Common myeloid progenitor, CD34-positive (primary cell): ENCODE measurements around the gene ARRB1.
"Not testable (repeated sequence)": the region's sequence is repeated elsewhere in the genome, so short reads cannot be mapped to it uniquely, and the experiment has no call there.

ENCODE experiments used
- CTCF ChIA-PET: fragments of 350-600 bp; sonication (Branson Sonifier 250); formaldehyde crosslinking; loops from one replicate; lab custom pipeline; 2021; ENCODE audit warnings: antibody characterized with exemption; lab: Charles Lee
- POLR2A ChIA-PET: fragments of 350-600 bp; sonication (Branson Sonifier 250); formaldehyde crosslinking; loops from one replicate; lab custom pipeline; 2021; ENCODE audit warnings: antibody characterized with exemption; lab: Charles Lee
- DNase-seq, 3 donors: peaks; one replicate each; pipeline versions ENCODE4 v3.0.0 to v3.0.0-alpha.2; 2013
- H3K27ac ChIP-seq, 2 experiments: 1 replicate in 1 of 2; 2 replicates in 1 of 2; pipeline ENCODE4 v1.7.0; 2013; ENCODE audit warnings: inconsistent platforms in 2 of 2, low read length in 2 of 2, mild to moderate bottlenecking in 2 of 2, low read depth in 1 of 2, moderate library complexity in 1 of 2; ENCODE audit not compliant: severe bottlenecking in 2 of 2, insufficient read depth in 1 of 2, poor library complexity in 1 of 2
- H3K27me3 ChIP-seq, 5 experiments: replicated peaks in 2 of 5; 1 replicate in 3 of 5; 2 replicates in 2 of 5; pipeline versions ENCODE4 v1.6.1 to v1.7.0; 2013; ENCODE audit warnings: low read length in 4 of 5, mild to moderate bottlenecking in 2 of 5, moderate library complexity in 2 of 5, inconsistent platforms in 1 of 5; ENCODE audit not compliant: insufficient read depth in 5 of 5, control insufficient read depth in 4 of 5
- H3K36me3 ChIP-seq, 4 experiments: 1 replicate in 2 of 4; 2 replicates in 2 of 4; pipeline versions ENCODE4 v1.6.1 to v1.7.0; 2013; ENCODE audit warnings: low read length in 3 of 4, control low read depth in 1 of 4, mild to moderate bottlenecking in 1 of 4; ENCODE audit not compliant: control insufficient read depth in 4 of 4, insufficient read depth in 4 of 4
- H3K4me1 ChIP-seq, 4 experiments: 1 replicate in 3 of 4; 2 replicates in 1 of 4; pipeline versions ENCODE4 v1.6.1 to v1.7.1; 2013; ENCODE audit warnings: low read length in 3 of 4, mild to moderate bottlenecking in 3 of 4, control low read depth in 1 of 4, inconsistent platforms in 1 of 4, moderate library complexity in 1 of 4; ENCODE audit not compliant: control insufficient read depth in 4 of 4, insufficient read depth in 4 of 4; ENCODE audit errors: control extremely low read depth in 1 of 4
- H3K4me3 ChIP-seq, 7 experiments: 1 replicate in 4 of 7; 2 replicates in 3 of 7; pipeline versions ENCODE4 v1.5.1 to v1.7.0; 2013; ENCODE audit warnings: mild to moderate bottlenecking in 7 of 7, low read length in 6 of 7, moderate library complexity in 6 of 7, inconsistent platforms in 2 of 7, low read depth in 2 of 7, control low read depth in 1 of 7; ENCODE audit not compliant: insufficient read depth in 4 of 7, control insufficient read depth in 1 of 7; ENCODE audit errors: extremely low read depth in 1 of 7
- H3K9me3 ChIP-seq, 5 experiments: 1 replicate in 4 of 5; 2 replicates in 1 of 5; pipeline versions ENCODE4 v1.6.1 to v1.7.1; 2013; ENCODE audit warnings: low read length in 4 of 5, mild to moderate bottlenecking in 2 of 5, inconsistent platforms in 1 of 5, low read depth in 1 of 5, moderate library complexity in 1 of 5; ENCODE audit not compliant: control insufficient read depth in 4 of 5, insufficient read depth in 2 of 5; ENCODE audit errors: control extremely low read depth in 1 of 5
- WGBS: methylation state at CpG from one replicate; pipeline ENCODE4 v1.1.5; 2013; ENCODE audit not compliant: insufficient coverage; 5-methylcytosine and 5-hydroxymethylcytosine counted together

Gene ARRB1

GRCh38 chr11:75333022-75333806, 18.2 kb downstream of the ARRB1 start:
- peaks cover 14 to 88% (median 79%) of the 10 kb centered on the region in 4 experiments for H3K4me1 ChIP-seq
- H3K36me3 ChIP-seq, result peaks cover 0 to 50% (median 0%) of the 10 kb centered on the region in 4 experiments
- H3K9me3 ChIP-seq, result no peaks in the 10 kb centered on the region
- peak overlapping the region in 1 of 2 experiments; percentile 85 for H3K27ac ChIP-seq
- ChIA-PET CTCF (interaction anchor here (1.3 to 21.7 kb wide), 3 partner anchors 8 to 50 kb away, joined by 3 to 455 read pairs (median 57); no protein-coding TSS in a partner anchor), POLR2A (interaction anchor here (0.8 kb wide), 1 partner anchor 10 kb away, joined by 3 read pairs; no protein-coding TSS in a partner anchor)
- peak in 1 of 3 donors; percentile 44 for DNase-seq
- no peaks in the 10 kb centered on the region for H3K27me3 ChIP-seq
- WGBS, result 71% methylated on average over 7 of the region's 8 CpGs
- H3K4me3 ChIP-seq, result no peak overlapping the region

GRCh38 chr11:75331761-75332160, 19.7 kb downstream of the ARRB1 start:
- peaks cover 9 to 78% (median 71%) of the 10 kb centered on the region in 4 experiments for H3K4me1 ChIP-seq

GRCh38 chr11:75331304-75331703, 20.2 kb downstream of the ARRB1 start:
- not testable (repeated sequence) for H3K4me3 ChIP-seq, DNase-seq, H3K27me3 ChIP-seq, H3K9me3 ChIP-seq
- H3K27ac ChIP-seq, result peak overlapping the region in 1 of 2 experiments; percentile 86
- peaks cover 9 to 78% (median 69%) of the 10 kb centered on the region in 4 experiments for H3K4me1 ChIP-seq
- ChIA-PET CTCF (interaction anchor here (0.6 to 21.7 kb wide), 4 partner anchors 10 to 52 kb away, joined by 3 to 455 read pairs (median 38); no protein-coding TSS in a partner anchor), POLR2A (interaction anchor here (0.9 kb wide), 1 partner anchor 19 kb away, joined by 4 read pairs; no protein-coding TSS in a partner anchor)
- H3K36me3 ChIP-seq, result peaks cover 0 to 38% (median 0%) of the 10 kb centered on the region in 4 experiments
- WGBS, result 100% methylated on average over 2 of the region's 6 CpGs

More at GRCh38 chr11:75331761-75332160, 19.7 kb downstream of the ARRB1 start:
- H3K27me3 ChIP-seq, DNase-seq, H3K9me3 ChIP-seq, H3K4me3 ChIP-seq: not testable (repeated sequence)
- Histone ChIP-seq H3K36me3 (peaks cover 0 to 40% (median 0%) of the 10 kb centered on the region in 4 experiments), H3K27ac (peak overlapping the region in 1 of 2 experiments; percentile 32)
- CTCF ChIA-PET, result interaction anchor here (0.6 to 21.7 kb wide), 7 partner anchors 9 to 52 kb away, joined by 3 to 455 read pairs (median 4); no protein-coding TSS in a partner anchor
- 98% methylated on average over 8 of the region's 9 CpGs for WGBS
- POLR2A ChIA-PET, result interaction anchor here (0.9 kb wide), 1 partner anchor 18 kb away, joined by 4 read pairs; no protein-coding TSS in a partner anchor

GRCh38 chr11:75330886-75331285, 20.6 kb downstream of the ARRB1 start:
- WGBS, result over 99% methylated on average over 13 of the region's 14 CpGs
- Histone ChIP-seq H3K36me3 (peaks cover 0 to 37% (median 2%) of the 10 kb centered on the region in 4 experiments), H3K27ac (peak overlapping the region; percentile 17 to 86), H3K4me1 (peaks cover 9 to 78% (median 69%) of the 10 kb centered on the region in 4 experiments), H3K4me3 (peak overlapping the region in 1 of 7 experiments; percentile 11)
- POLR2A ChIA-PET, DNase-seq, H3K9me3 ChIP-seq, H3K27me3 ChIP-seq: not testable (repeated sequence)
- CTCF ChIA-PET, result interaction anchor here (0.9 to 21.7 kb wide), 10 partner anchors 10 to 200 kb away, joined by 3 to 455 read pairs (median 6); no protein-coding TSS in a partner anchor

GRCh38 chr11:75330291-75330690, 21.2 kb downstream of the ARRB1 start:
- Histone ChIP-seq H3K36me3 (peaks cover 0 to 36% (median 4%) of the 10 kb centered on the region in 4 experiments), H3K4me1 (peaks cover 9 to 74% (median 67%) of the 10 kb centered on the region in 4 experiments)
- POLR2A ChIA-PET, result interaction anchor here (2.1 kb wide), 1 partner anchor 10 kb away, joined by 8 read pairs; no protein-coding TSS in a partner anchor

GRCh38 chr11:75328426-75329277, 22.8 kb downstream of the ARRB1 start:
- ChIA-PET CTCF (interaction anchor here (0.6 to 21.7 kb wide), 11 partner anchors 11 to 71 kb away, joined by 3 to 455 read pairs (median 4); partner anchors contain the start of gene RPS3), POLR2A (interaction anchor here (2.1 kb wide), 1 partner anchor 12 kb away, joined by 8 read pairs; no protein-coding TSS in a partner anchor)
- Histone ChIP-seq H3K4me3 (peak overlapping the region in 3 of 7 experiments; percentile 13 to 32 (median 19)), H3K27ac (peak overlapping the region; percentile 62 to 86), H3K4me1 (peaks cover 8 to 67% (median 58%) of the 10 kb centered on the region in 4 experiments), H3K27me3 (no peaks in the 10 kb centered on the region), H3K36me3 (peaks cover 2 to 41% (median 15%) of the 10 kb centered on the region in 4 experiments), H3K9me3 (no peaks in the 10 kb centered on the region)
- peak; percentile 93 to 97 (median 95) for DNase-seq
- 15% methylated on average over 7 of the region's 9 CpGs for WGBS

More at GRCh38 chr11:75330291-75330690, 21.2 kb downstream of the ARRB1 start:
- no peak for DNase-seq
- peak overlapping the region in 1 of 7 experiments; percentile 11 for H3K4me3 ChIP-seq
- CTCF ChIA-PET, result interaction anchor here (0.9 to 21.7 kb wide), 10 partner anchors 11 to 200 kb away, joined by 3 to 455 read pairs (median 6); no protein-coding TSS in a partner anchor
- 13% methylated on average over 1 of the region's 1 CpG for WGBS
- no peaks in the 10 kb centered on the region for H3K9me3 ChIP-seq
- H3K27ac ChIP-seq, result peak overlapping the region; percentile 62 to 86
- H3K27me3 ChIP-seq, result no peaks in the 10 kb centered on the region
